ENCODE results near the gene LLGL2.

GRCh38 chr17:75503337-75503950 is 22.1 kb upstream of the LLGL2 start:
- TF ChIP-seq SP1 (IDR thresholded peaks at IDR 0.05) = no peak
- TF ChIP-seq BHLHE40 (IDR thresholded peaks at IDR 0.05; ENCODE audit: borderline replicate concordance) = no peak
- TF ChIP-seq TARDBP (IDR thresholded peaks at IDR 0.05) = no peak
- TF ChIP-seq L3MBTL2 (conservative IDR thresholded peaks at IDR 0.05) = no peak
- no peak for TF ChIP-seq ELF4 (IDR thresholded peaks at IDR 0.05)
- TF ChIP-seq ARNT (IDR thresholded peaks at IDR 0.05) = no peak
- no peak for TF ChIP-seq SUZ12 (IDR thresholded peaks at IDR 0.05)
- no peak for TF ChIP-seq FOXM1 (IDR thresholded peaks at IDR 0.05; ENCODE audit: borderline replicate concordance)
- no peak for TF ChIP-seq HDGF (IDR thresholded peaks at IDR 0.05; ENCODE audit: borderline replicate concordance)
- TF ChIP-seq FOXK2 (IDR thresholded peaks at IDR 0.05) = no peak
- TF ChIP-seq FOXA1 (IDR thresholded peaks at IDR 0.05) = no peak
- no peak for TF ChIP-seq NFRKB (IDR thresholded peaks at IDR 0.05)
- TF ChIP-seq PKNOX1 (IDR thresholded peaks at IDR 0.05) = no peak

All from HEK293T (cell line).